Activated B cell treated with CpG ODN at 0.5 μM for 24 hours (primary cell): ENCODE measurements around the gene CEMIP2. TPM values are rescaled to one million over a fixed set of nuclear protein-coding genes. Genes with fewer than 3 reads are reported as not detected.

Experiments
- ATAC-seq: fragments of 200-7000 bp; cut with Tn5 transposase; one replicate; pipeline ENCODE4 v1.10.0; 2021; ENCODE audit warnings: low read depth, mild to moderate bottlenecking, moderate library complexity
- CTCF ChIA-PET: fragments of 350-600 bp; sonication (Branson Sonifier 250); formaldehyde crosslinking; loops from one replicate; lab custom pipeline; 2021; ENCODE audit warnings: antibody characterized with exemption; lab: Charles Lee
- POLR2A ChIA-PET: fragments of 350-600 bp; sonication (Branson Sonifier 250); formaldehyde crosslinking; loops from one replicate; lab custom pipeline; 2021; ENCODE audit warnings: antibody characterized with exemption; lab: Charles Lee
- DNase-seq: peaks from one replicate; pipeline ENCODE4 v3.0.0; 2022
- H3K27ac Mint-ChIP-seq: one replicate; pipeline ENCODE4 v1.8.0; 2020; ENCODE audit warnings: mixed read lengths
- H3K27me3 Mint-ChIP-seq: one replicate; pipeline ENCODE4 v1.8.0; 2021; ENCODE audit warnings: mixed read lengths
- H3K36me3 Mint-ChIP-seq: one replicate; pipeline ENCODE4 v1.8.0; 2021; ENCODE audit warnings: low read depth, mixed read lengths
- H3K4me1 Mint-ChIP-seq: one replicate; pipeline ENCODE4 v1.8.0; 2021; ENCODE audit warnings: mixed read lengths
- H3K4me3 Mint-ChIP-seq: one replicate; pipeline ENCODE4 v1.8.0; 2020; ENCODE audit warnings: mild to moderate bottlenecking, mixed read lengths
- H3K9me3 Mint-ChIP-seq: one replicate; pipeline ENCODE4 v1.8.0; 2020; ENCODE audit warnings: mixed read lengths
- CTCF ChIP-seq: fragments of 200-600 bp; IDR thresholded peaks from one replicate; pipeline ENCODE4 v1.8.0; 2022; ENCODE audit warnings: antibody characterized with exemption, mild to moderate bottlenecking
- intact Hi-C: fragments of 100-400 bp; cut with micrococcal nuclease; formaldehyde crosslinking; loops from one replicate; pipeline ENCODE4 v1.15.1; 2024
- total RNA-seq: library from RNA; stranded (reverse); gene quantifications from 2 replicates; pipeline ENCODE4 v1.2.3, GENCODE V29; 2022

CEMIP2 gene
- total RNA-seq, 1 donor from 2014 or later = 25.5 TPM

- intact Hi-C loops = no loop called here
- ChIA-PET POLR2A (no interaction called here), CTCF (no interaction called here)
- peaks cover 74% of the 10 kb centered on the region for H3K4me1 Mint-ChIP-seq
- DNase-seq = no peak
- H3K36me3 Mint-ChIP-seq = no peaks in the 10 kb centered on the region
- no peak overlapping the region for H3K4me3 Mint-ChIP-seq
- H3K27me3 Mint-ChIP-seq = no peaks in the 10 kb centered on the region
- no peaks in the 10 kb centered on the region for H3K9me3 Mint-ChIP-seq
- TF ChIP-seq CTCF = no peak
- H3K27ac Mint-ChIP-seq = no peak overlapping the region
- no peak for ATAC-seq
Measured at GRCh38 chr9:71677209-71677608, 91.1 kb downstream of the CEMIP2 start.

- TF ChIP-seq CTCF = no peak
- no peaks in the 10 kb centered on the region for H3K9me3 Mint-ChIP-seq
- peaks cover 67% of the 10 kb centered on the region for H3K4me1 Mint-ChIP-seq
- no peak for ATAC-seq
- no peak overlapping the region for H3K4me3 Mint-ChIP-seq
- ChIA-PET CTCF (no interaction called here), POLR2A (interaction anchor here (0.5 to 0.6 kb wide), 2 partner anchors 9 to 102 kb away, joined by 6 to 9 read pairs; no protein-coding TSS in a partner anchor)
- H3K27me3 Mint-ChIP-seq = no peaks in the 10 kb centered on the region
- intact Hi-C loops = no loop called here
- DNase-seq = no peak
- H3K27ac Mint-ChIP-seq = peak overlapping the region; percentile 20
- no peaks in the 10 kb centered on the region for H3K36me3 Mint-ChIP-seq
Measured at GRCh38 chr9:71676460-71676859, 91.9 kb downstream of the CEMIP2 start.

- no peak for TF ChIP-seq CTCF
- peaks cover 60% of the 10 kb centered on the region for H3K4me1 Mint-ChIP-seq
- intact Hi-C loops = no loop called here
- CTCF ChIA-PET = no interaction called here
- H3K36me3 Mint-ChIP-seq = no peaks in the 10 kb centered on the region
- no peaks in the 10 kb centered on the region for H3K27me3 Mint-ChIP-seq
- POLR2A ChIA-PET = interaction anchor here (1.0 kb wide), 1 partner anchor 93 kb away, joined by 4 read pairs; no protein-coding TSS in a partner anchor
- H3K4me3 Mint-ChIP-seq = no peak overlapping the region
- DNase-seq = no peak
- peak overlapping the region; percentile 27 for H3K27ac Mint-ChIP-seq
- ATAC-seq = no peak
- H3K9me3 Mint-ChIP-seq = no peaks in the 10 kb centered on the region
Measured at GRCh38 chr9:71675857-71676165, 92.5 kb downstream of the CEMIP2 start.

GRCh38 chr9:71675105-71675856 is 93.0 kb downstream of the CEMIP2 start:
- ChIA-PET CTCF (no interaction called here), POLR2A (interaction anchor here (1.0 kb wide), 1 partner anchor 94 kb away, joined by 4 read pairs; no protein-coding TSS in a partner anchor)
- Mint-ChIP-seq H3K36me3 (no peaks in the 10 kb centered on the region), H3K4me1 (peaks cover 56% of the 10 kb centered on the region), H3K4me3 (peak overlapping the region; percentile 40), H3K27ac (peak overlapping the region; percentile 27), H3K9me3 (no peaks in the 10 kb centered on the region), H3K27me3 (no peaks in the 10 kb centered on the region)
- DNase-seq = no peak
- ATAC-seq = peak; percentile 42
- intact Hi-C loops = no loop called here
- TF ChIP-seq CTCF = no peak

GRCh38 chr9:71672573-71672972 is 95.7 kb downstream of the CEMIP2 start:
- DNase-seq (no peak), ATAC-seq (no peak)
- intact Hi-C loops = no loop called here
- Mint-ChIP-seq H3K27me3 (no peaks in the 10 kb centered on the region), H3K36me3 (no peaks in the 10 kb centered on the region), H3K9me3 (peaks cover 3% of the 10 kb centered on the region), H3K4me3 (no peak overlapping the region), H3K4me1 (peaks cover 31% of the 10 kb centered on the region), H3K27ac (no peak overlapping the region)
- ChIA-PET CTCF (no interaction called here), POLR2A (no interaction called here)
- TF ChIP-seq CTCF = no peak
